Upper lobe of left lung (tissue), 6 donors: ENCODE results near the gene SMOC1. TPM values are rescaled to one million over a fixed set of nuclear protein-coding genes. Genes with fewer than 3 reads are reported as not detected.

Source experiments
- ATAC-seq, 2 donors: fragments of 200-7000 bp; cut with Tn5 transposase; one replicate each; pipeline ENCODE4 v1.9.1; 2022; ENCODE audit warnings: mild to moderate bottlenecking in 2 of 2, moderate library complexity in 2 of 2; ENCODE audit not compliant: low FRiP score in 2 of 2
- DNase-seq, 2 donors: peaks; one replicate each; pipeline ENCODE4 v3.0.0-alpha.2; 2019 to 2020
- H3K27ac ChIP-seq, 4 donors: fragments of 200-600 bp; sonication (generic); one replicate each; pipeline ENCODE4 v1.5.1; 2016 to 2019
- H3K27me3 ChIP-seq, 4 donors: fragments of 200-600 bp; sonication (generic); one replicate each; pipeline ENCODE4 v1.5.1; 2017 to 2019
- H3K36me3 ChIP-seq, 4 donors: fragments of 200-600 bp; sonication (generic); one replicate each; pipeline ENCODE4 v1.5.1; 2016 to 2019
- H3K4me1 ChIP-seq, 4 donors: fragments of 200-600 bp; sonication (generic); one replicate each; pipeline ENCODE4 v1.5.1; 2018 to 2019
- H3K4me3 ChIP-seq, 4 donors: fragments of 200-600 bp; sonication (generic); one replicate each; pipeline ENCODE4 v1.5.1; 2017 to 2019; ENCODE audit warnings: mild to moderate bottlenecking in 2 of 4, moderate library complexity in 1 of 4
- H3K9me3 ChIP-seq, 4 donors: fragments of 200-600 bp; sonication (generic); one replicate each; pipeline ENCODE4 v1.5.1; 2018 to 2019
- CTCF ChIP-seq, 6 experiments: fragments of 450-650 bp in 4 of 6; fragments of 200-600 bp in 2 of 6; sonication (generic) in 2 of 6; IDR thresholded peaks; one replicate each; pipeline ENCODE4 v1.5.1; 2016 to 2019; ENCODE audit warnings: antibody characterized with exemption in 6 of 6
- EP300 ChIP-seq, 4 donors: sonication (generic); formaldehyde crosslinking; IDR thresholded peaks; one replicate each; pipeline ENCODE4 v1.5.1; 2017; ENCODE audit warnings: antibody characterized with exemption in 4 of 4, control low read depth in 2 of 4
- POLR2A ChIP-seq, 4 donors: fragments of 450-650 bp; IDR thresholded peaks; one replicate each; pipeline ENCODE4 v1.5.1; 2016 to 2017; ENCODE audit warnings: antibody characterized with exemption in 4 of 4, mild to moderate bottlenecking in 2 of 4
- POLR2AphosphoS5 ChIP-seq, 2 donors: sonication (generic); formaldehyde crosslinking; IDR thresholded peaks; one replicate each; pipeline ENCODE4 v1.5.1; 2017; ENCODE audit warnings: antibody characterized with exemption in 2 of 2
- WGBS, 2 donors: methylation state at CpG; one replicate each; pipeline ENCODE4 v1.1.5; 2017 to 2018; 5-methylcytosine and 5-hydroxymethylcytosine counted together
- total RNA-seq, 6 donors: library from RNA; depleted of rRNA in 4 of 6; stranded (reverse); fragments of >200 nt in 4 of 6; gene quantifications; one replicate each; pipeline versions ENCODE4 v1.1.0 to v1.2.1, GENCODE V29; 2016 to 2021
- donor health status: DM: no; HTN: no; CAD: no; lungs with moderate emphysema.
- donor health status: DM: no; HTN: yes; CAD: no; lungs with severe emphysema.

The SMOC1 gene
- total RNA-seq, 6 donors from 2014 or later: 0.22 to 1.3 (median 0.61) TPM; not detected in 1

GRCh38 chr14:70027785-70028428 lies 148.7 kb downstream of the SMOC1 start:
- no peak overlapping the region for H3K27ac ChIP-seq
- DNase-seq (peak; percentile 58 to 95), ATAC-seq (peak; percentile 64 to 75)
- no peaks in the 10 kb centered on the region for H3K27me3 ChIP-seq
- WGBS, 2 donors: 34 to 35% methylated on average over 17 of the region's 17 CpGs
- H3K4me3 ChIP-seq: no peak overlapping the region
- TF ChIP-seq CTCF (IDR thresholded peaks at IDR 0.05) (peak; percentile 76 to 84 (median 82)), POLR2AphosphoS5 (IDR thresholded peaks at IDR 0.05) (no peak)
- no peaks in the 10 kb centered on the region for H3K36me3 ChIP-seq
- no peaks in the 10 kb centered on the region for H3K9me3 ChIP-seq
- no peaks in the 10 kb centered on the region for H3K4me1 ChIP-seq

GRCh38 chr14:70029296-70030132 lies 150.3 kb downstream of the SMOC1 start:
- Histone ChIP-seq H3K27ac (no peak overlapping the region), H3K4me1 (no peaks in the 10 kb centered on the region), H3K27me3 (no peaks in the 10 kb centered on the region), H3K36me3 (no peaks in the 10 kb centered on the region), H3K4me3 (no peak overlapping the region), H3K9me3 (no peaks in the 10 kb centered on the region)
- DNase-seq: no peak
- no peak for ATAC-seq
- no peak for TF ChIP-seq POLR2A (IDR thresholded peaks at IDR 0.05)
- 68 to 82% methylated on average over 5 to 6 of the region's 6 CpGs for WGBS, 2 donors

- TF ChIP-seq EP300 (IDR thresholded peaks at IDR 0.05): no peak
- no peak for TF ChIP-seq POLR2A (IDR thresholded peaks at IDR 0.05)
- no peak for TF ChIP-seq CTCF (IDR thresholded peaks at IDR 0.05)
- no peak for TF ChIP-seq POLR2AphosphoS5 (IDR thresholded peaks at IDR 0.05)
- Histone ChIP-seq H3K4me3 (no peak overlapping the region), H3K4me1 (no peaks in the 10 kb centered on the region), H3K27me3 (no peaks in the 10 kb centered on the region), H3K27ac (no peak overlapping the region), H3K36me3 (no peaks in the 10 kb centered on the region), H3K9me3 (no peaks in the 10 kb centered on the region)
- 80 to 83% methylated on average over 9 of the region's 9 CpGs for WGBS, 2 donors
- no peak for ATAC-seq
- no peak for DNase-seq
Observed at GRCh38 chr14:70032016-70032415, 152.8 kb downstream of the SMOC1 start.

- Histone ChIP-seq H3K36me3 (no peaks in the 10 kb centered on the region), H3K27ac (no peak overlapping the region), H3K9me3 (no peaks in the 10 kb centered on the region), H3K4me3 (no peak overlapping the region), H3K4me1 (no peaks in the 10 kb centered on the region), H3K27me3 (no peaks in the 10 kb centered on the region)
- DNase-seq (no peak), ATAC-seq (peak in 1 of 2 donors; percentile 28)
- no peak for TF ChIP-seq POLR2AphosphoS5 (IDR thresholded peaks at IDR 0.05)
- no peak for TF ChIP-seq CTCF (IDR thresholded peaks at IDR 0.05)
- TF ChIP-seq POLR2A (IDR thresholded peaks at IDR 0.05): no peak
- no peak for TF ChIP-seq EP300 (IDR thresholded peaks at IDR 0.05)
- WGBS, 2 donors: 46 to 57% methylated on average over 3 of the region's 3 CpGs
Observed at GRCh38 chr14:70032447-70032846, 153.2 kb downstream of the SMOC1 start.

- Histone ChIP-seq H3K9me3 (no peaks in the 10 kb centered on the region), H3K4me3 (no peak overlapping the region), H3K27ac (no peak overlapping the region), H3K27me3 (no peaks in the 10 kb centered on the region), H3K36me3 (no peaks in the 10 kb centered on the region), H3K4me1 (no peaks in the 10 kb centered on the region)
- no peak for TF ChIP-seq POLR2AphosphoS5 (IDR thresholded peaks at IDR 0.05)
- TF ChIP-seq POLR2A (IDR thresholded peaks at IDR 0.05): no peak
- TF ChIP-seq CTCF (IDR thresholded peaks at IDR 0.05): no peak
- no peak for TF ChIP-seq EP300 (IDR thresholded peaks at IDR 0.05)
- ATAC-seq: no peak
- no peak for DNase-seq
- 83 to 88% methylated on average over 8 of the region's 8 CpGs for WGBS, 2 donors
Observed at GRCh38 chr14:70033116-70033515, 153.9 kb downstream of the SMOC1 start.
